IPS-18a (cell line): ENCODE results near the gene RAB9B.

ENCODE experiments used
- H3K27ac ChIP-seq: one replicate; pipeline ENCODE4 v1.5.1; 2013; ENCODE audit warnings: low read length
- H3K27me3 ChIP-seq: one replicate; pipeline ENCODE4 v1.6.1; 2013; ENCODE audit warnings: mild to moderate bottlenecking, low read length; ENCODE audit not compliant: control insufficient read depth, insufficient read depth
- H3K36me3 ChIP-seq: one replicate; pipeline ENCODE4 v1.6.1; 2013; ENCODE audit warnings: low read depth, low read length; ENCODE audit not compliant: control insufficient read depth
- H3K4me1 ChIP-seq: one replicate; pipeline ENCODE4 v1.6.1; 2013; ENCODE audit warnings: low read depth, low read length; ENCODE audit not compliant: control insufficient read depth
- H3K4me3 ChIP-seq: one replicate; pipeline ENCODE4 v1.5.1; 2013; ENCODE audit warnings: low read length
- H3K9ac ChIP-seq: one replicate; pipeline ENCODE4 v1.6.1; 2013; ENCODE audit warnings: mild to moderate bottlenecking, low read length, moderate library complexity
- H3K9me3 ChIP-seq: one replicate; pipeline ENCODE4 v1.6.1; 2013; ENCODE audit warnings: low read depth, low read length; ENCODE audit not compliant: control insufficient read depth

RAB9B gene, protein sequence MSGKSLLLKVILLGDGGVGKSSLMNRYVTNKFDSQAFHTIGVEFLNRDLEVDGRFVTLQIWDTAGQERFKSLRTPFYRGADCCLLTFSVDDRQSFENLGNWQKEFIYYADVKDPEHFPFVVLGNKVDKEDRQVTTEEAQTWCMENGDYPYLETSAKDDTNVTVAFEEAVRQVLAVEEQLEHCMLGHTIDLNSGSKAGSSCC

DNA sequence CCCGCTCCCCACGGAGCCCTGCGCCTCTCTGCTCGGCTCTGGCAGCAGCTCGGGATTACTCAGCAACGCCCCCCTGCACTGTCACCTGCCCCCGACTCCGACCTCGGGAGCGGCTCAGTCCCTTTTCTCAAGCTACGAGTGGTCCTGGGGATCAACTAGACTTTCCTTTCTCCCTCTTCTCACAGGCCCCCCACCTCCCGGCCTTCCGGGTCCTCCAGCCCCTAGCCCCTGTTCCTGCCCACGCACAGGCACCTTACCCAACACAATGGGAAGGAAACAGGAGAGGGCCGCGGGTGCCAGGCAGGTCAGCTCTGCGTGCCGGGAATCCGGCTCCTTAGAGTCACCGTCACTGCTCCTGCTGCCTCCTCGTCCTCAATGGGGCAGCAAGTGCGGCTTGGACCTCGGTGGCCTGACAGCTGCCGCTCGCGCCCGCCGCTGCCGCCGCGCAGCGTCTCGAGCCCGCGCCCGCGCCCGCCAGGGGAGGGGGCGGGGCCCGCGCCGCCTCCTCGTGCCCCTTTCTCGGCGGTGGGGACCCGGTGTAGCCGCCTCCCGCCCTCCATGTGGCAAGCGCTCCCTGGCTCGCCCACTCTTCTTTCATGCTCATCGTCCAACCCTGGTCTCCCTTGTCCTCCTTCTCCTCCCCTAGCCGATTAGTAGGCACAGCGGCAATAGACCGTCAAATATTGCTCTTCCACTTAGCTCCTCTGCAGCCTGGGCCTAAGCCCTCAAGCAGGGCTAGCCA lies at the start of gene RAB9B:
Gene RAB9B, minus strand, starts transcription at position 455 of the 742 bp plus-strand sequence. CDS start 6,473 bp downstream, outside the sequence.
- peak within 1 kb of the TSS; percentile 79 for H3K4me3 ChIP-seq
- no peak within 1 kb of the TSS for H3K9ac ChIP-seq
- H3K27ac ChIP-seq = no peak within 1 kb of the TSS

DNA sequence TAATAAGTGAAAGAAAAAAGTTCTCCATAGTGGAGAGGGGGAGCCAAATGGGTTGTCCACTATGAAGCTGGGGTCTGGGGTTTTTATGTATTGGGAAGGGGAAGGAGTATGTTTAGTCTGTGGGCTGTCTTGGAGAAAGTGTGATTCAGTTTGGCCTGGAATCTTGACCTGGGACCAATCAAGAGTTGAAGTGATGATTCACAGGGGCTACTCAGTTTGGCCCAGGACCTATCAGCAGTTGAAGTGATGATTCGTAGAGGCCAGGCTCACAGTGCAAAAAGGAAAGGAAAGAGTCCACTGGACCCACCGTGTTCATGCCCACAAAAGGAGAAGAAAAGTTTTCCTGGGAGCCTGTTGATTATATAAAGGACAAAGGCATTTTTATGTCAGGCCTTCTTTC lies 47.3 kb upstream of the RAB9B start:
- Histone ChIP-seq H3K9ac (no peak overlapping the region), H3K4me1 (no peaks in the 10 kb centered on the region), H3K27me3 (no peaks in the 10 kb centered on the region)

More for the DNA sequence above, at the start of gene RAB9B:
- no peaks in the 10 kb centered on the region for H3K9me3 ChIP-seq
- peaks cover 5% of the 10 kb centered on the region for H3K4me1 ChIP-seq
- no peaks in the 10 kb centered on the region for H3K36me3 ChIP-seq
- H3K27me3 ChIP-seq = peaks cover 31% of the 10 kb centered on the region

DNA sequence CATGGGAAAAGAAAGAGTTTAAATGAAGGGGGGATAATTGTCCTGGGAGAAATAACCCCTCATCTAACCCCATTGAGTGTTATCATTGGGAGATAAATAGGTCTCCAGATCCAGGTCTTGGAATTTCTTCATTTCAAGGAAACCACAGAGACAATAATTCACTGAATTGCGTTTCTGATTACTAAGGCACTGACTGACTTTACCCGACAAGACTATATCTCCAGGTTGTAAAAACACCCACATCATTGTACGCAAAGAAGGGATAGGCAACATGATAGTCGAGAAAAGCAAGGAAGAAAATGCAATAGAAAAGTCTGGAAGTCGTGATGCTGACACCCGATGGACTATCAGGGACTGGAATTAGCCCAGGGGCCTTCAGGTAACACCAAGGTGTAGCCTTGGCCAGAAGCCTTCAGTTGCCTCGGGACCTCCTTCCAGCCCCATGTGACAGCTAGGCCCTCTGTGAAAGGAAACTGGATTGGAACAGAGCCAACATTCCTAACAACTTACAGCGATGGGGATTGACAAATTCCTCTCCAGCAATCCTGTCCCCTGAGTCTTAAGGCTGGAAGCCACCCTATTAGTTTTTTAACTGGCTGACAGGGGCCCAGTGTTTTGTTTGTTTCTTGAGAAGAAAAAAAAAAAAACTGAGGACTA lies 46.5 kb upstream of the RAB9B start:
- H3K9me3 ChIP-seq = no peaks in the 10 kb centered on the region
- H3K27ac ChIP-seq = no peak overlapping the region
- H3K27me3 ChIP-seq = no peaks in the 10 kb centered on the region
- H3K4me3 ChIP-seq = no peak overlapping the region
- H3K4me1 ChIP-seq = no peaks in the 10 kb centered on the region
- H3K9ac ChIP-seq = no peak overlapping the region
- no peaks in the 10 kb centered on the region for H3K36me3 ChIP-seq

More for the DNA sequence above, 47.3 kb upstream of the RAB9B start:
- no peak overlapping the region for H3K4me3 ChIP-seq
- H3K36me3 ChIP-seq = no peaks in the 10 kb centered on the region
- H3K9me3 ChIP-seq = no peaks in the 10 kb centered on the region
- no peak overlapping the region for H3K27ac ChIP-seq

DNA sequence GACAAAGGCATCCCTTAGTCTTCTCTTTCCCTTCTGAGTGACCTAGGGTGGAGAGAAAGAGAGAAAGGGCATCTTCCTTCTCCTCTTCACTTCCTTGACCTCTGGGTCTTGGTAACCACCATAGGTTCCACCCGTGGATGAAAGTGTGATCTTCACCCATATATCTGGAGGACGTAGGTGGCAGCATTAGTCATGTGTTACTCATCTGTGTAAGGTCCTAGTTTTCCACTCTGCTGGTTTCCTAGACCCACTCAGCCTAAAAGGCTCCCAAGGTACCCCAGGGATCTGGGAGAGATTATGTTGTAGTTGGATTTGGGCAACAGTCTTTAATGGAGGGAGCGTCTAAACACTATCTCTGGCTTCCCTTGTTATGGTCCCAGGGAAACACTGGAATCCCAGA lies 45.5 kb upstream of the RAB9B start:
- H3K27me3 ChIP-seq = no peaks in the 10 kb centered on the region
- no peaks in the 10 kb centered on the region for H3K9me3 ChIP-seq
- no peaks in the 10 kb centered on the region for H3K4me1 ChIP-seq
- no peaks in the 10 kb centered on the region for H3K36me3 ChIP-seq
- H3K27ac ChIP-seq = no peak overlapping the region
- H3K4me3 ChIP-seq = no peak overlapping the region
- no peak overlapping the region for H3K9ac ChIP-seq

DNA sequence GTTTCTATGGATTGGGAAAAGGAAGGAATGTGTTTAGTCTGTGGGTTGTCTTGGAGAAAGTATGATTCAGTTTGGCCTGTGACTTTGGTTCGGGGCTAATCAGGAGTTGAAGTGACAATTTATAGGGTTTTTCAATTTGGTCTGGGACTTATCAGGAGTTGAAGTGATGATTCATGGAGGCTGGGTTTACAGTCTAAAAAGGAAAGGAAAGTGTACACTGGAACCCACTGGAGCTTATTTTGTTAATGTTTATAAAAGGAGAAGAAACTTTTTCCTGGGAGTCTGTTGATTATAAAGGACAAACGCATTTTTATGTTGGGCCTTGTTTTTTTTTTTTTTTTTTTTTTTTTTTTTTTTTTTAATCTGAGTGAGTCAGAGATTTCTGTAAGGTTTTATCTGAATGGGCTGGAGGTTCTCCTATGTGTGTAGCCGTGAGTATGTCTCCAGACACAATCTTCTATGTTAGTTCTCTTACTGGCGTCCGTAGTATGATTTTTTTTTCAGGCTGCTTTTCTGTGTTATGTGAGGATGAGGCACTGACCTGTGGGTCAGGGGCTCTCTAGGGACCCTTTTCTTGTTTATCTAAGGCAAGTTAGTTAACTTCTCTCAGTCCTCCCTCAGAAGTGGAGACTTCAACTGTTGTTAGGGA lies 33.0 kb upstream of the RAB9B start:
- Histone ChIP-seq H3K36me3 (no peaks in the 10 kb centered on the region), H3K9ac (no peak overlapping the region), H3K4me1 (no peaks in the 10 kb centered on the region), H3K27me3 (no peaks in the 10 kb centered on the region), H3K27ac (no peak overlapping the region), H3K4me3 (no peak overlapping the region), H3K9me3 (no peaks in the 10 kb centered on the region)

DNA sequence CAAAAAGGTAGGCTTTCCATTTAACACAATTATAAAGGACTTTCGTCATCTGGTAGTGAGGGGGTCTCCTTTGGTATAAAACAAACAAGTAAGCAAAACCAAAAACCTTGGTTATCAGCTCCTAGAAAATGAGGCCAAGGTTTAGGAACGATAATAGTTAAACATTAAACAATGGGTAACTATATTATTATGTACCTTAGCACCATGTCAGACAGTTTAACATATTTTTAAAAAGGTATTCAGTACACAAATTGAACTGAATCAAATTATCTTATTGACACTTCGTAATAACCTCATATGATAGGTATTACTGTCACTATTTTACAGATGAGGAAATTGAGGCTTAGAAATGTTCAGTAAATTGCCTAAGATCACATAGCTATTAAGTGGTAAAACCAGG lies 32.1 kb upstream of the RAB9B start:
- Histone ChIP-seq H3K4me3 (no peak overlapping the region), H3K27ac (no peak overlapping the region), H3K9ac (no peak overlapping the region), H3K9me3 (no peaks in the 10 kb centered on the region), H3K36me3 (no peaks in the 10 kb centered on the region), H3K27me3 (no peaks in the 10 kb centered on the region), H3K4me1 (no peaks in the 10 kb centered on the region)

DNA sequence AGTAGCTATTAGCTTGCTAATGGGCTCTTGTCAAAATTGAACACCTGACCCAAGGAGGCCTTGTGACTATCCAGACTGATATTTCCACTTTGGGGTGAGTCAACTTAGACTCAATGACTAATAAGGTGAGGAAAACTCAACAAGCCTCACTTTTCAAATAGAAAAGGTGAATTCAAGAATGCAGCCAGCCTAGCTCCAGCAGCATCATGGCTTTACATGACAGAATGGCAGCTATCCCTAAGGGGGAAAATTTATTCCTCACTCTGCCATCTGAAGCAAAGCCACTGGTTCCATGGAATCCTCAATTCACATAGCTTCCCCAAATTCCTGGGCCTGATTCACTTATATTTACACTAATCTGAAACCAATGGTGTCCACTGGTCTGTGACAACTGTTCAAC lies 29.1 kb upstream of the RAB9B start:
- H3K27ac ChIP-seq = no peak overlapping the region
- no peaks in the 10 kb centered on the region for H3K9me3 ChIP-seq
- H3K4me1 ChIP-seq = no peaks in the 10 kb centered on the region
- no peaks in the 10 kb centered on the region for H3K36me3 ChIP-seq
- no peak overlapping the region for H3K4me3 ChIP-seq
- no peaks in the 10 kb centered on the region for H3K27me3 ChIP-seq
- H3K9ac ChIP-seq = no peak overlapping the region

DNA sequence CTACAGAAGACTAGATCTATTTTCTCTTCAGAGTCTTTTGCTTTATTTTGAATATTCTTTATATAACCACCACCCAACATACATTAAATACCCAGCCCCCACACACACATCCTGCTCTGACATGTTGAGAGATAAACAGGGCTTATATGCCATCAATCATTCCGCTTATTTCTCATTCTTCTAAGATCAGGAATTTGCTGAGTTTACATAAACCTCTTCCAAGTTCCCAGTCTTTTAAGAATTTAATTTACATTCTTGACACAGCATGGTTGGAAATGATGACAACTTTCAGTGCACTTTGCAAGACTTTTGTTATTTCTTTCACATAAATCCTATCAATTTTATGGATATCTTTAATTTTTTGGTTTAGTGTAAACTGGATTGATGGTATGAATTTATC lies 17.5 kb upstream of the RAB9B start:
- no peaks in the 10 kb centered on the region for H3K27me3 ChIP-seq
- H3K9me3 ChIP-seq = no peaks in the 10 kb centered on the region
- H3K9ac ChIP-seq = no peak overlapping the region
- H3K4me3 ChIP-seq = no peak overlapping the region
- no peak overlapping the region for H3K27ac ChIP-seq
- no peaks in the 10 kb centered on the region for H3K4me1 ChIP-seq
- H3K36me3 ChIP-seq = no peaks in the 10 kb centered on the region

DNA sequence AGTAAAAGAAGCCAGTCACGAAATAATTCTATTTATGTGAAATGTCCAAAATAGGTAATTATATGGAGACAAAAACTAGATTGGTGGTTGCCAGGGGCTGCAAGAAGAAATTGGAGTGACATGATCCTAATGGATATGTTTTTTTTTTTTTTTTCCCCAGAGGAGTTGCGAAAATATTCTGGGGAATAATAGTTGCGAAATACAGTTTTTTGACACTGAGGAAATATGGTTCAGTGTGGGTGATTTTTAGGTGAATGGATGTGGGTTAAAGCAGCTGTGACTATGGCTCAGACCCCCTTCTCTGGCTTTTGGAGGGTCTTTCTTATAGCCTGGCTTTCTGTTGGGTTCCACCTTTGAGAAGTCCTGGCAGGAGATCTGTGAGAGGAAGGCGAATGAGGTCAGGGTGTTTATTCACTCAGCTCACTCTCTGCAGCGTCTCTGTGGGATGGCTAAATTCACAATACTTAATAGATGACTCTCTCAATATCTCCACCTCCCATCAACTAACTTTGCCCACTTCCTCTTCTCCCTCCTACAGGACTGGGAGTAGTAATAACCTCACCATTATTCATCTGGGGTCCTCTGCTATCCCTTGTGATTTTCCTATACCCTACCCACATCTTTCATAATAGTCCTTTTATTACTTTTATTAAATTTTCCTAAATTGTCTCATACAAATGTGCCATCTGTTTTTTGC lies 15.3 kb upstream of the RAB9B start:
- H3K36me3 ChIP-seq = no peaks in the 10 kb centered on the region
- no peak overlapping the region for H3K27ac ChIP-seq
- no peak overlapping the region for H3K9ac ChIP-seq
- no peaks in the 10 kb centered on the region for H3K27me3 ChIP-seq
- no peaks in the 10 kb centered on the region for H3K9me3 ChIP-seq
- no peaks in the 10 kb centered on the region for H3K4me1 ChIP-seq
- no peak overlapping the region for H3K4me3 ChIP-seq

DNA sequence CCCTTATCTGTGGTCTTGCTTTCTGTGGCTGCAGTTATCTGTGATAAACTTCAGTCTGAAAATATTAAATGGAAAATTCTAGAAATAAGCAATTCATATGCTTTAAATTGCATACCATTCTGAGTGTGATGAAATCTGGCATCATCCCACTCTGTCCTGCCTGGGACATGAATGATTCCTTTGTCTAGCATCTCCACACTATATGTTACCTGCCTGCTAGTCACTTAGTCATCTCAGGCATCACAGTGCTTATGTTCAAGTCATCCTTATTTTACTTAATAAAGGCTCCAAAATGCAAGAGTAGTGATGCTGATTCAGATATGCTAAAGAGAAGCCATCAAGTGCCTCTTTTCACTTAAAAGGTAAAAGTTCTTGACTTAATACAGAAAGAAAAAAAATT lies 14.3 kb upstream of the RAB9B start:
- H3K4me1 ChIP-seq = no peaks in the 10 kb centered on the region
- no peaks in the 10 kb centered on the region for H3K9me3 ChIP-seq
- no peak overlapping the region for H3K4me3 ChIP-seq
- H3K36me3 ChIP-seq = no peaks in the 10 kb centered on the region
- H3K27me3 ChIP-seq = no peaks in the 10 kb centered on the region
- no peak overlapping the region for H3K27ac ChIP-seq
- H3K9ac ChIP-seq = no peak overlapping the region

DNA sequence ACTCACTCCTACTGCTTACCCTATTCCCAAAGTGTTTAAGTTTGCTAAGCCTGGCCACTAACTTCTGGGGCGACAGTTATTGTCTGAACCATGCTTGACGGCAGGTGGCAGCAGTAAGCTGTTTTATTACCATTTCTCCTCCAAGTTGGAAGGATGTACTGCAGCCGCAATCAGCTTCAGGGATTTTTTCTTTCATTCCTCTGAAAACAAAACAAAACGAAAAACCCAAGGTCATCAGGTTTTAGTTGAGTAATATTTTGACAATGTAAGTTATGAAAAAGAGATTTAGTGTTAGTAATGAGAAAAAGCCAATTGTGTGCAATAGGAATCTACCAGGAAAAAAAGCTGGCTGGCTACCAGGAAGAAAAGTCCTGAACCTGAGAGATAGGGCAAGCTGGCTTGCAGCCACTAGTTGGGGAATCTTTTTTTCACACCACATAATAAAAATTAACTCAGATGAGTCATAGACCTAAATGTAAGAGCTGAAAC lies 13.2 kb upstream of the RAB9B start:
- H3K9ac ChIP-seq = no peak overlapping the region
- H3K4me3 ChIP-seq = no peak overlapping the region
- H3K36me3 ChIP-seq = no peaks in the 10 kb centered on the region
- no peaks in the 10 kb centered on the region for H3K4me1 ChIP-seq
- no peaks in the 10 kb centered on the region for H3K9me3 ChIP-seq
- no peak overlapping the region for H3K27ac ChIP-seq
- H3K27me3 ChIP-seq = no peaks in the 10 kb centered on the region
